ENCODE results near the gene POU3F4. TPM values are rescaled to one million over a fixed set of nuclear protein-coding genes. Genes with fewer than 3 reads are reported as not detected.

POU3F4 gene
- total RNA-seq, result not detected
- not detected for polyA plus RNA-seq (ENCODE audit: insufficient read depth, low read depth, low replicate concordance)
- long read RNA-seq, donor 1, result 0 reads
- long read RNA-seq, donor 2, result 0 reads

DNA sequence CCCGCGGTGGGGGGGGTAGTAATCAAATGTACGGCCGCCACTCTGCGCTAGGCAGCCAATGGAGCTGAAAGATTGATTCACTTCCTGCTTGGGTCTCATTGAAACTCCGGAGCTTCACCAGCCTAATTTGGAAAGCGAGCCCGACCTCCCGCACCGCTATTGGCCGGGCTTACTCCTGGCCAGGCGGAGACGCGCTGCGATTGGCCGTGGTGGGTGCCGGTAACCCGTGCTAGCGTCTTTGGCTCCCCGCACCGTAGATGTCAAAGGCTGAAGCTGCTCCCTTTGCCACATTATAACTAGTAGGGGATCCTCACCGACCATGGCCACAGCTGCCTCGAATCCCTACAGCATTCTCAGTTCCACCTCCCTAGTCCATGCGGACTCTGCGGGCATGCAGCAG, at the start of gene POU3F4:
Gene POU3F4, plus strand, starts transcription at position 285 of the 400 bp plus-strand sequence. Its CDS starts 35 bp downstream, at position 320.
- intact Hi-C loops (cut with DNase I; ENCODE audit: low total_unique reads), result no loop called here
- no peaks in the 10 kb centered on the region for H3K27me3 ChIP-seq
- no peak within 1 kb of the TSS for H3K27ac ChIP-seq
- WGBS, 2 donors, result 0% methylated on average over 15 of the region's 25 CpGs; no CpG with 5 or more reads in 1 of the 2 donors
- no peaks in the 10 kb centered on the region for H3K4me1 ChIP-seq
- H3K9me3 ChIP-seq, result no peaks in the 10 kb centered on the region
- DNase-seq, result peak; percentile 30
- no peak within 1 kb of the TSS for H3K4me3 ChIP-seq
- TF ChIP-seq CTCF (IDR thresholded peaks at IDR 0.05) (no peak), POLR2A (IDR thresholded peaks at IDR 0.05) (no peak)
- no peaks in the 10 kb centered on the region for H3K36me3 ChIP-seq (ENCODE audit: low read depth, missing control alignments)

GRCh38 chrX:83469551-83469950, 38.5 kb upstream of the POU3F4 start:
- Histone ChIP-seq H3K27me3 (no peaks in the 10 kb centered on the region), H3K9me3 (no peaks in the 10 kb centered on the region), H3K4me3 (no peak overlapping the region), H3K36me3 (ENCODE audit: low read depth, missing control alignments) (no peaks in the 10 kb centered on the region), H3K27ac (no peak overlapping the region), H3K4me1 (no peaks in the 10 kb centered on the region)
- intact Hi-C loops (cut with DNase I; ENCODE audit: low total_unique reads), result no loop called here
- peak; percentile 30 for DNase-seq
- TF ChIP-seq POLR2A (IDR thresholded peaks at IDR 0.05) (no peak), CTCF (IDR thresholded peaks at IDR 0.05) (peak in 1 of 3 experiments; percentile 22)

DNA sequence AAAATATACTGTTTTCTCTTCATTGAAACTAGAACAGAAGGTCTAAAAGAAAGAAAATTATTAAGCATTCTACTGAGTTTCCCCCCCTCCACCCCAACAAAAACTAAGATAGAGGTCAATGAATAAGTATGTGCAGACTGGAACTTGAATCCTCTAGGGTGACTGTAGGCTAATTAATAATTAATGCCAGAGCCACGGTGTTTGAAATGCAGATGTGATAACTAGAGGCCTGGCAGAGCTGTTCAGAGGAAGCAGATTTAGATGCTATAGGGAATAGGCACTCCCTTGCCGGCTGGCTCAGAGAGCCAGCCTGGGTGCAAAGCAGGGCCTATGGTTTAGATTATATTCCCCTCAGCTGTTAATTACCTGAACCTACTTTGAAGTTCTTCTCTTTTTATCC, 12.2 kb upstream of the POU3F4 start:
- WGBS, 2 donors, result 31 to 41% methylated on average over 2 of the region's 2 CpGs
- Histone ChIP-seq H3K4me3 (no peak overlapping the region), H3K27me3 (no peaks in the 10 kb centered on the region), H3K4me1 (no peaks in the 10 kb centered on the region), H3K36me3 (ENCODE audit: low read depth, missing control alignments) (no peaks in the 10 kb centered on the region), H3K27ac (no peak overlapping the region), H3K9me3 (no peaks in the 10 kb centered on the region)
- TF ChIP-seq CTCF (IDR thresholded peaks at IDR 0.05) (no peak), POLR2A (IDR thresholded peaks at IDR 0.05) (no peak)
- no peak for DNase-seq
- intact Hi-C loops (cut with DNase I; ENCODE audit: low total_unique reads), result no loop called here

DNA sequence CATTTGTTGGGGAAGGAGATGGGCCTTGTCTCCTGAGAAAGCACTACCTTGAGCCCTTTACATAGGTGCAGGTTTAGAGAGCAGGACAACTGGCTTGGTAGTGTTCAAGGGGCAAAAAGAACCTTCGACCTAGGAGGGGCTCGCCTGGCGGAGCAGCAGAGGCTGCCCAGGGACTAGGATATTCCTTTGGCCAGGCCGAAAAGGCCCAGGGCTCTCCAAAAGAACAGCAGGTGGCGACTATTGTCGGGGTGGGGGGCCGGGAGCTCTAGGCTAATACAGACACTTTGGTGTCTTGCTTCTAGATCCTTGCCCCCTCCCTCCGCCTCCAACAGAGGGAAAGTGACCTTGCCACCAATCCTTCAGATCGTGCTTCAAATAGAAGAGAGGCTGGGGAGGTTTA, 7.1 kb upstream of the POU3F4 start:
- Histone ChIP-seq H3K4me3 (no peak overlapping the region), H3K4me1 (no peaks in the 10 kb centered on the region), H3K9me3 (no peaks in the 10 kb centered on the region), H3K36me3 (ENCODE audit: low read depth, missing control alignments) (no peaks in the 10 kb centered on the region), H3K27ac (no peak overlapping the region), H3K27me3 (no peaks in the 10 kb centered on the region)
- WGBS, 2 donors, result 20% methylated on average over 8 of the region's 9 CpGs; no CpG with 5 or more reads in 1 of the 2 donors
- no peak for DNase-seq
- TF ChIP-seq POLR2A (IDR thresholded peaks at IDR 0.05) (no peak), CTCF (IDR thresholded peaks at IDR 0.05) (no peak)
- intact Hi-C loops (cut with DNase I; ENCODE audit: low total_unique reads), result no loop called here

- Histone ChIP-seq H3K9me3 (no peaks in the 10 kb centered on the region), H3K27me3 (no peaks in the 10 kb centered on the region), H3K27ac (no peak overlapping the region), H3K4me3 (no peak overlapping the region), H3K36me3 (ENCODE audit: low read depth, missing control alignments) (no peaks in the 10 kb centered on the region), H3K4me1 (no peaks in the 10 kb centered on the region)
- intact Hi-C loops (cut with DNase I; ENCODE audit: low total_unique reads), result no loop called here
- TF ChIP-seq POLR2A (IDR thresholded peaks at IDR 0.05), result no peak
- no peak for TF ChIP-seq CTCF (IDR thresholded peaks at IDR 0.05)
- WGBS, 2 donors, result 3% methylated on average over 6 to 11 of the region's 11 CpGs
- no peak for DNase-seq
Observed at GRCh38 chrX:83501530-83501929, 6.6 kb upstream of the POU3F4 start.

All from testis (tissue), 5 donors.